ENCODE data around the gene VSNL1. TPM values are rescaled to one million over a fixed set of nuclear protein-coding genes. Genes with fewer than 3 reads are reported as not detected.

VSNL1 gene
- total RNA-seq, 2 donors from 2014 or later = not detected

- Histone ChIP-seq H3K4me1 (ENCODE audit: control insufficient read depth in 1 of 2, low read depth in 2 of 2) (peaks cover 0 to 3% of the 10 kb centered on the region in 2 donors), H3K4me3 (peak overlapping the region; percentile 73), H3K9me3 (no peaks in the 10 kb centered on the region), H3K27ac (peak overlapping the region; percentile 10 to 37), H3K27me3 (replicated peaks; ENCODE audit: insufficient read depth) (no peaks in the 10 kb centered on the region), H3K36me3 (no peaks in the 10 kb centered on the region)
- no peak for DNase-seq (ENCODE audit: low spot score)
- no peak for ATAC-seq (ENCODE audit: insufficient number of reproducible peaks, low FRiP score, low read depth)
- no peak for TF ChIP-seq CTCF (IDR thresholded peaks at IDR 0.05)
Observed at GRCh38 chr2:17517481-17518211, 22.9 kb upstream of the VSNL1 start.

- H3K4me1 ChIP-seq (ENCODE audit: control insufficient read depth in 1 of 2, low read depth in 2 of 2) = peaks cover 0 to 3% of the 10 kb centered on the region in 2 donors
- no peaks in the 10 kb centered on the region for H3K36me3 ChIP-seq
- H3K9me3 ChIP-seq = no peaks in the 10 kb centered on the region
- DNase-seq (ENCODE audit: low spot score) = peak; percentile 52
- TF ChIP-seq CTCF (IDR thresholded peaks at IDR 0.05) = no peak
- H3K4me3 ChIP-seq = peak within 1 kb of the TSS; percentile 73
- H3K27me3 ChIP-seq (replicated peaks; ENCODE audit: insufficient read depth) = no peaks in the 10 kb centered on the region
- peak; percentile 78 for ATAC-seq (ENCODE audit: insufficient number of reproducible peaks, low FRiP score, low read depth)
- H3K27ac ChIP-seq = peak within 1 kb of the TSS; percentile 10 to 37
Observed at GRCh38 chr2:17518212-17519154, 22.0 kb upstream of the VSNL1 start, which contains the start of gene RAD51AP2. Gene RAD51AP2 (minus strand): TSS chr2:17518440. CDS start chr2:17518415, 25 bp downstream.

GRCh38 chr2:17519486-17519885, 21.0 kb upstream of the VSNL1 start:
- no peak for ATAC-seq (ENCODE audit: insufficient number of reproducible peaks, low FRiP score, low read depth)
- no peak for TF ChIP-seq CTCF (IDR thresholded peaks at IDR 0.05)

GRCh38 chr2:17520761-17521160, 19.7 kb upstream of the VSNL1 start:
- Histone ChIP-seq H3K4me3 (no peak overlapping the region), H3K27me3 (replicated peaks; ENCODE audit: insufficient read depth) (no peaks in the 10 kb centered on the region), H3K4me1 (ENCODE audit: control insufficient read depth in 1 of 2, low read depth in 2 of 2) (peaks cover 0 to 3% of the 10 kb centered on the region in 2 donors), H3K9me3 (no peaks in the 10 kb centered on the region), H3K36me3 (no peaks in the 10 kb centered on the region), H3K27ac (no peak overlapping the region)
- DNase-seq (ENCODE audit: low spot score) = no peak
- no peak for ATAC-seq (ENCODE audit: insufficient number of reproducible peaks, low FRiP score, low read depth)
- TF ChIP-seq CTCF (IDR thresholded peaks at IDR 0.05) = no peak

More at GRCh38 chr2:17519486-17519885, 21.0 kb upstream of the VSNL1 start:
- Histone ChIP-seq H3K36me3 (no peaks in the 10 kb centered on the region), H3K27ac (no peak overlapping the region), H3K4me3 (no peak overlapping the region), H3K9me3 (no peaks in the 10 kb centered on the region), H3K27me3 (replicated peaks; ENCODE audit: insufficient read depth) (no peaks in the 10 kb centered on the region), H3K4me1 (ENCODE audit: control insufficient read depth in 1 of 2, low read depth in 2 of 2) (peaks cover 0 to 3% of the 10 kb centered on the region in 2 donors)
- DNase-seq (ENCODE audit: low spot score) = no peak

- no peak for TF ChIP-seq CTCF (IDR thresholded peaks at IDR 0.05)
- ATAC-seq (ENCODE audit: insufficient number of reproducible peaks, low FRiP score, low read depth) = no peak
Observed at GRCh38 chr2:17521621-17522020, 18.9 kb upstream of the VSNL1 start.

More at GRCh38 chr2:17521621-17522020, 18.9 kb upstream of the VSNL1 start:
- Histone ChIP-seq H3K27ac (no peak overlapping the region), H3K36me3 (no peaks in the 10 kb centered on the region), H3K4me1 (ENCODE audit: control insufficient read depth in 1 of 2, low read depth in 2 of 2) (peaks cover 0 to 3% of the 10 kb centered on the region in 2 donors), H3K27me3 (replicated peaks; ENCODE audit: insufficient read depth) (no peaks in the 10 kb centered on the region), H3K9me3 (no peaks in the 10 kb centered on the region), H3K4me3 (no peak overlapping the region)
- DNase-seq (ENCODE audit: low spot score) = no peak

Measured in thoracic aorta (tissue), 2 donors.